Measurements from ENCODE around the gene FATE1.
A peak's percentile ranks its signal among the peaks of the same experiment; 100 is the strongest.

DNA sequence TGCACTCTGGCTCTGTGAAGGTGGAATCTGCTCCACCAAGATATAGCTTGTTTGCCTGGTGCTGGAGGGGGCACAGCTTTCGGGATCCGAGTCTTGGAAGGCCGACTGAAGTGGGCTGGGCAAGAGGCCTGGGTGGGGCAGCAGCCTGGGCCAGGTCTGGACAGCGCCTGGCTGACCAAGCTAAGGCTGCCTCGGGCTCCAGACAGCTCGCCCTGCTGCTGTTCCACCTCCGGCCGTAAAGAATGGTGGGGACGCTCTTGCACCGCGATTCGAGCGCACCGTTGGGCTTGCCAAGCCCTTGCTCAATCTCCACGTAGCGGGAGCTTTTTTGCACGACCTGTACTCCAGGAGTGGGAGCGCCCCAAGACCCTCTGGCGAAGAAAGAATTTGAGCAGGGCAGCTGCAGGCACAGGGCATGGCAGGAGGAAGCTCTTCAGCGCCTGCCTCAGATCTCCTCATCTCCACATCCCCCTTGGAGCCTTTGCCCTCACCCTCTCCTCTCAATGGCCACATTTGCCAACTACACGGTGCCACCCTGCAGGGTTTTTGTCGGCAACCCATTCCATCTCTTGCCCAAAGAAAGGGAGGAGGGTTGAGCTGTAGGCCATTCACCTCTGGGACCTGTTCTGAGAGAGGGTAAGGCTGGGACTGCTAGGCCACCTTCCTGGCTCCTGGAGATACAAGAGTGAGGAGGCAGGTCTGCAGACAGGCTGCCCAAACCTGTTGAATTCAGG, 37.6 kb downstream of the FATE1 start:
- TF ChIP-seq, protein P1, sequence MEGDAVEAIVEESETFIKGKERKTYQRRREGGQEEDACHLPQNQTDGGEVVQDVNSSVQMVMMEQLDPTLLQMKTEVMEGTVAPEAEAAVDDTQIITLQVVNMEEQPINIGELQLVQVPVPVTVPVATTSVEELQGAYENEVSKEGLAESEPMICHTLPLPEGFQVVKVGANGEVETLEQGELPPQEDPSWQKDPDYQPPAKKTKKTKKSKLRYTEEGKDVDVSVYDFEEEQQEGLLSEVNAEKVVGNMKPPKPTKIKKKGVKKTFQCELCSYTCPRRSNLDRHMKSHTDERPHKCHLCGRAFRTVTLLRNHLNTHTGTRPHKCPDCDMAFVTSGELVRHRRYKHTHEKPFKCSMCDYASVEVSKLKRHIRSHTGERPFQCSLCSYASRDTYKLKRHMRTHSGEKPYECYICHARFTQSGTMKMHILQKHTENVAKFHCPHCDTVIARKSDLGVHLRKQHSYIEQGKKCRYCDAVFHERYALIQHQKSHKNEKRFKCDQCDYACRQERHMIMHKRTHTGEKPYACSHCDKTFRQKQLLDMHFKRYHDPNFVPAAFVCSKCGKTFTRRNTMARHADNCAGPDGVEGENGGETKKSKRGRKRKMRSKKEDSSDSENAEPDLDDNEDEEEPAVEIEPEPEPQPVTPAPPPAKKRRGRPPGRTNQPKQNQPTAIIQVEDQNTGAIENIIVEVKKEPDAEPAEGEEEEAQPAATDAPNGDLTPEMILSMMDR (conservative IDR thresholded peaks at IDR 0.05 in 1 of 2, IDR thresholded peaks at IDR 0.05 in 1 of 2; ENCODE audit: extremely low read depth in 1 of 2, insufficient read depth in 1 of 2, low read depth in 1 of 2, low read length in 2 of 2), result peak; percentile 71 to 88
- TF ChIP-seq EZH2 (IDR thresholded peaks at IDR 0.05; ENCODE audit: borderline replicate concordance, low read length), result no peak

Data from mammary epithelial cell (primary cell).